Head of caudate nucleus (tissue), 42 donors: Measurements from ENCODE around the gene GLB1L3.
A peak's percentile ranks its signal among the peaks of the same experiment; 100 is the strongest.

ENCODE experiments used
- DNase-seq, 42 donors: peaks; one replicate each; pipeline versions ENCODE4 v3.0.0 to v3.0.0-alpha.2; 2020 to 2021; ENCODE audit warnings: mixed read lengths in 7 of 42
- intact Hi-C: fragments of 100-400 bp; cut with DNase I; formaldehyde crosslinking; loops from one replicate; pipeline ENCODE4 v1.15.0; 2022

GLB1L3 gene

GRCh38 chr11:134350381-134350780, 74.2 kb downstream of the GLB1L3 start:
- DNase-seq, result peak in 2 of 42 donors; percentile 6 to 7
- intact Hi-C loops, result no loop called here

GRCh38 chr11:134352111-134352510, 75.9 kb downstream of the GLB1L3 start:
- intact Hi-C loops, result no loop called here
- no peak for DNase-seq

- DNase-seq, result peak in 1 of 42 donors; percentile 2
- intact Hi-C loops, result no loop called here
These were observed 79.0 kb downstream of the GLB1L3 start for GRCh38 chr11:134355136-134355535.

- DNase-seq, result no peak
These were observed 79.5 kb downstream of the GLB1L3 start for GRCh38 chr11:134355656-134356055.

GRCh38 chr11:134356656-134357544, 80.7 kb downstream of the GLB1L3 start:
- peak in 5 of 42 donors; percentile 2 to 15 (median 12) for DNase-seq
- intact Hi-C loops, result no loop called here

More at GRCh38 chr11:134355656-134356055, 79.5 kb downstream of the GLB1L3 start:
- intact Hi-C loops, result no loop called here

- DNase-seq, result peak in 2 of 42 donors; percentile 6 to 7
- intact Hi-C loops, result no loop called here
These were observed 81.3 kb downstream of the GLB1L3 start for GRCh38 chr11:134357545-134357839.

GRCh38 chr11:134358165-134358855, 82.1 kb downstream of the GLB1L3 start:
- DNase-seq, result peak in 7 of 42 donors; percentile 9 to 28 (median 12)

GRCh38 chr11:134358856-134359490, 82.8 kb downstream of the GLB1L3 start:
- peak in 6 of 42 donors; percentile 10 to 23 (median 16) for DNase-seq
- intact Hi-C loops, result no loop called here

More at GRCh38 chr11:134358165-134358855, 82.1 kb downstream of the GLB1L3 start:
- intact Hi-C loops, result no loop called here

GRCh38 chr11:134359646-134360045, 83.5 kb downstream of the GLB1L3 start:
- intact Hi-C loops, result loop anchor here (10.0 kb wide), 1 partner anchor 275 kb away; no protein-coding TSS in a partner anchor
- peak in 3 of 42 donors; percentile 3 to 6 (median 4) for DNase-seq

- intact Hi-C loops, result loop anchor here (10.0 kb wide), 1 partner anchor 275 kb away; no protein-coding TSS in a partner anchor
These were observed 84.1 kb downstream of the GLB1L3 start for GRCh38 chr11:134360050-134360835.

GRCh38 chr11:134361661-134362060, 85.5 kb downstream of the GLB1L3 start:
- intact Hi-C loops, result loop anchor here (10.0 kb wide), 1 partner anchor 273 kb away; no protein-coding TSS in a partner anchor
- peak in 5 of 42 donors; percentile 7 to 17 (median 10) for DNase-seq

More at GRCh38 chr11:134360050-134360835, 84.1 kb downstream of the GLB1L3 start:
- peak; percentile 81 to 96 (median 91) for DNase-seq

- intact Hi-C loops, result loop anchor here (10.0 kb wide), 1 partner anchor 272 kb away; no protein-coding TSS in a partner anchor
- peak in 5 of 42 donors; percentile 5 to 11 (median 9) for DNase-seq
These were observed 86.2 kb downstream of the GLB1L3 start for GRCh38 chr11:134362192-134362901.

- intact Hi-C loops, result loop anchor here (10.0 kb wide), 1 partner anchor 272 kb away; no protein-coding TSS in a partner anchor
- peak in 3 of 42 donors; percentile 2 to 27 (median 8) for DNase-seq
These were observed 87.0 kb downstream of the GLB1L3 start for GRCh38 chr11:134363161-134363560.

- peak in 6 of 42 donors; percentile 3 to 7 (median 4) for DNase-seq
- intact Hi-C loops, result loop anchor here (10.0 kb wide), 1 partner anchor 271 kb away; no protein-coding TSS in a partner anchor
These were observed 87.4 kb downstream of the GLB1L3 start for GRCh38 chr11:134363592-134363991.

GRCh38 chr11:134364261-134364660, 88.1 kb downstream of the GLB1L3 start:
- intact Hi-C loops, result loop anchor here (10.0 kb wide), 1 partner anchor 271 kb away; no protein-coding TSS in a partner anchor
- peak in 5 of 42 donors; percentile 4 to 14 (median 8) for DNase-seq

- intact Hi-C loops, result loop anchor here (10.0 kb wide), 1 partner anchor 270 kb away; no protein-coding TSS in a partner anchor
- DNase-seq, result peak in 23 of 42 donors; percentile 19 to 74 (median 53)
These were observed 89.1 kb downstream of the GLB1L3 start for GRCh38 chr11:134365011-134365925.
